CD4-positive, alpha-beta T cell treated with Interleukin-1 beta for 1 hour (primary cell): ENCODE results near the gene LRIT2.
"Not testable (repeated sequence)": the region's sequence is repeated elsewhere in the genome, so short reads cannot be mapped to it uniquely, and the experiment has no call there.

Source experiments
- DNase-seq, 2 donors: peaks; one replicate each; pipeline ENCODE4 v3.0.0-alpha.2; 2020 to 2022

The LRIT2 gene

GRCh38 chr10:84204122-84204521 lies 21.2 kb downstream of the LRIT2 start:
- DNase-seq = no peak

- DNase-seq = no peak
These were observed 23.0 kb downstream of the LRIT2 start for GRCh38 chr10:84202349-84202748.

- no peak for DNase-seq
These were observed 23.7 kb downstream of the LRIT2 start for GRCh38 chr10:84201682-84202081.

- DNase-seq = no peak
These were observed 24.1 kb downstream of the LRIT2 start for GRCh38 chr10:84201244-84201606.

- DNase-seq = no peak
These were observed 24.7 kb downstream of the LRIT2 start for GRCh38 chr10:84200537-84201243.

GRCh38 chr10:84198206-84198915 lies 27.0 kb downstream of the LRIT2 start:
- no peak for DNase-seq

GRCh38 chr10:84197643-84198042 lies 27.7 kb downstream of the LRIT2 start:
- DNase-seq = no peak

- DNase-seq = no peak
These were observed 28.4 kb downstream of the LRIT2 start for GRCh38 chr10:84196941-84197340.

GRCh38 chr10:84196083-84196482 lies 29.3 kb downstream of the LRIT2 start:
- no peak for DNase-seq

GRCh38 chr10:84195044-84195830 lies 30.1 kb downstream of the LRIT2 start:
- no peak for DNase-seq

- DNase-seq = peak; percentile 62 to 63
These were observed 30.8 kb downstream of the LRIT2 start, which contains the start of gene CDHR1 for GRCh38 chr10:84194424-84195043. CDHR1 (plus strand) TSS chr10:84194537; CDS start chr10:84194761, 224 bp downstream.

GRCh38 chr10:84193846-84194423 lies 31.4 kb downstream of the LRIT2 start:
- DNase-seq = no peak

- DNase-seq = no peak
These were observed 32.0 kb downstream of the LRIT2 start for GRCh38 chr10:84193327-84193726.

GRCh38 chr10:84191106-84191505 lies 34.2 kb downstream of the LRIT2 start:
- peak; percentile 3 to 25 for DNase-seq

GRCh38 chr10:84190621-84191020 lies 34.7 kb downstream of the LRIT2 start:
- DNase-seq = no peak

GRCh38 chr10:84188815-84189214 lies 36.5 kb downstream of the LRIT2 start:
- DNase-seq = no peak

- no peak for DNase-seq
These were observed 39.7 kb downstream of the LRIT2 start for GRCh38 chr10:84185526-84186175.

GRCh38 chr10:84184517-84184916 lies 40.8 kb downstream of the LRIT2 start:
- DNase-seq = no peak

- DNase-seq = no peak
These were observed 43.7 kb downstream of the LRIT2 start for GRCh38 chr10:84181631-84182030.

- DNase-seq = not testable (repeated sequence)
These were observed 45.0 kb downstream of the LRIT2 start for GRCh38 chr10:84180386-84180785.

- DNase-seq = peak; percentile 37 to 62
These were observed 46.2 kb downstream of the LRIT2 start for GRCh38 chr10:84179059-84179710.

- DNase-seq = no peak
These were observed 47.2 kb downstream of the LRIT2 start for GRCh38 chr10:84178160-84178609.
